T-helper 22 cell (primary cell): ENCODE measurements around the gene P2RY2.
"Not testable (repeated sequence)": the region's sequence is repeated elsewhere in the genome, so short reads cannot be mapped to it uniquely, and the experiment has no call there.

Experiments used
- DNase-seq: peaks from one replicate; pipeline ENCODE4 v3.0.0-alpha.2; 2020; ENCODE audit warnings: low read depth

P2RY2 gene

GRCh38 chr11:73228268-73229134 is 10.4 kb downstream of the P2RY2 start:
- DNase-seq = no peak

- no peak for DNase-seq
Observed at GRCh38 chr11:73229321-73229895, 11.3 kb downstream of the P2RY2 start.

- no peak for DNase-seq
Observed at GRCh38 chr11:73229896-73230875, 12.1 kb downstream of the P2RY2 start.

GRCh38 chr11:73230931-73231330 is 12.8 kb downstream of the P2RY2 start:
- no peak for DNase-seq

- DNase-seq = not testable (repeated sequence)
Observed at GRCh38 chr11:73232487-73232886, 14.4 kb downstream of the P2RY2 start.

- DNase-seq = no peak
Observed at GRCh38 chr11:73233211-73233610, 15.1 kb downstream of the P2RY2 start.

GRCh38 chr11:73233692-73234470 is 15.8 kb downstream of the P2RY2 start:
- no peak for DNase-seq

GRCh38 chr11:73234471-73235181 is 16.5 kb downstream of the P2RY2 start:
- DNase-seq = no peak

- DNase-seq = no peak
Observed at GRCh38 chr11:73235236-73235786, 17.2 kb downstream of the P2RY2 start.

GRCh38 chr11:73236205-73236765 is 18.2 kb downstream of the P2RY2 start:
- DNase-seq = no peak

GRCh38 chr11:73236854-73237253 is 18.8 kb downstream of the P2RY2 start:
- no peak for DNase-seq

- no peak for DNase-seq
Observed at GRCh38 chr11:73237471-73238290, 19.6 kb downstream of the P2RY2 start.

GRCh38 chr11:73239111-73239521 is 21.0 kb downstream of the P2RY2 start:
- no peak for DNase-seq

GRCh38 chr11:73239571-73240189 is 21.6 kb downstream of the P2RY2 start:
- DNase-seq = no peak

GRCh38 chr11:73240190-73240781 is 22.2 kb downstream of the P2RY2 start:
- DNase-seq = no peak

GRCh38 chr11:73241300-73241699 is 23.2 kb downstream of the P2RY2 start:
- DNase-seq = no peak

- no peak for DNase-seq
Observed at GRCh38 chr11:73242251-73243092, 24.4 kb downstream of the P2RY2 start.

- no peak for DNase-seq
Observed at GRCh38 chr11:73243093-73243485, 25.0 kb downstream of the P2RY2 start.
